Astrocyte (in vitro differentiated cells and primary cell): ENCODE data around the gene HEG1. TPM values are rescaled to one million over a fixed set of nuclear protein-coding genes. Genes with fewer than 3 reads are reported as not detected.

ENCODE experiments used
- DNase-seq: peaks from one replicate; pipeline ENCODE4 v3.0.0-alpha.2; 2010; ENCODE audit warnings: low read depth
- FAIRE-seq: peaks from 2 replicates; lab custom pipeline; 2011; peaks lifted over from hg19 to GRCh38; lab: Jason Lieb, UNC
- H2AFZ ChIP-seq: 2 replicates; pipeline ENCODE4 v1.6.0; 2012; ENCODE audit warnings: low read depth, low read length, inconsistent platforms
- H3K27ac ChIP-seq: 2 replicates; pipeline ENCODE4 v1.5.1; 2011; ENCODE audit warnings: low read depth, low read length, inconsistent platforms
- H3K27me3 ChIP-seq: 2 replicates; pipeline ENCODE4 v1.6.0; 2011; ENCODE audit warnings: low read length, inconsistent platforms; ENCODE audit not compliant: insufficient read depth
- H3K36me3 ChIP-seq: 2 replicates; pipeline ENCODE4 v1.5.1; 2011; ENCODE audit warnings: low read length, inconsistent platforms; ENCODE audit not compliant: insufficient read depth
- H3K4me1 ChIP-seq: 2 replicates; pipeline ENCODE4 v1.5.1; 2011; ENCODE audit warnings: low read length, inconsistent platforms; ENCODE audit not compliant: insufficient read depth
- H3K4me2 ChIP-seq: 2 replicates; pipeline ENCODE4 v1.6.0; 2012; ENCODE audit warnings: low read length, inconsistent platforms
- H3K4me3 ChIP-seq: 2 replicates; pipeline ENCODE4 v1.5.1; 2011; ENCODE audit warnings: low read depth, mild to moderate bottlenecking, low read length, inconsistent platforms; ENCODE audit not compliant: insufficient read depth
- H3K79me2 ChIP-seq: 2 replicates; pipeline ENCODE4 v1.6.0; 2012; ENCODE audit warnings: mild to moderate bottlenecking, low read length, inconsistent platforms; ENCODE audit not compliant: insufficient read depth
- H3K9ac ChIP-seq: 2 replicates; pipeline ENCODE4 v1.6.0; 2012; ENCODE audit warnings: mild to moderate bottlenecking, low read length, inconsistent platforms
- H3K9me3 ChIP-seq: 2 replicates; pipeline ENCODE4 v1.5.1; 2012; ENCODE audit warnings: low read depth, mild to moderate bottlenecking, low read length, inconsistent platforms; ENCODE audit not compliant: insufficient read depth
- H4K20me1 ChIP-seq: 2 replicates; pipeline ENCODE4 v1.6.0; 2012; ENCODE audit warnings: low read length, inconsistent platforms; ENCODE audit not compliant: insufficient read depth
- H3K27ac Mint-ChIP-seq: one replicate; pipeline ENCODE4 v1.8.0; 2021; ENCODE audit warnings: mild to moderate bottlenecking, mixed read lengths; ENCODE audit not compliant: unreplicated experiment
- H3K27me3 Mint-ChIP-seq: one replicate; pipeline ENCODE4 v1.8.0; 2021; ENCODE audit warnings: low read depth, mixed read lengths; ENCODE audit not compliant: unreplicated experiment
- H3K36me3 Mint-ChIP-seq: one replicate; pipeline ENCODE4 v1.8.0; 2021; ENCODE audit warnings: low read depth, mixed read lengths; ENCODE audit not compliant: unreplicated experiment
- H3K4me1 Mint-ChIP-seq: one replicate; pipeline ENCODE4 v1.8.0; 2021; ENCODE audit warnings: low read depth, mixed read lengths; ENCODE audit not compliant: unreplicated experiment
- H3K4me3 Mint-ChIP-seq: one replicate; pipeline ENCODE4 v1.8.0; 2021; ENCODE audit warnings: mild to moderate bottlenecking, moderate library complexity, mixed read lengths; ENCODE audit not compliant: unreplicated experiment
- H3K9me3 Mint-ChIP-seq: one replicate; pipeline ENCODE4 v1.8.0; 2021; ENCODE audit warnings: mild to moderate bottlenecking, mixed read lengths; ENCODE audit not compliant: unreplicated experiment
- EZH2 ChIP-seq: IDR thresholded peaks from 2 replicates; pipeline ENCODE4 v1.6.1; 2012; ENCODE audit warnings: mild to moderate bottlenecking, low read length, inconsistent platforms; ENCODE audit not compliant: insufficient read depth
- total RNA-seq: library from RNA; stranded (reverse); gene quantifications from 2 replicates; pipeline ENCODE4 v1.2.1, GENCODE V29; 2021
- TF ChIP-seq, protein P1 (sequence below): IDR thresholded peaks from 2 replicates; pipeline ENCODE4 v1.5.1; 2011; ENCODE audit warnings: low read depth, mild to moderate bottlenecking, inconsistent platforms, low read length, moderate library complexity; ENCODE audit not compliant: insufficient read depth

The HEG1 gene
- total RNA-seq, 1 donor from 2014 or later, result 65.7 TPM

DNA sequence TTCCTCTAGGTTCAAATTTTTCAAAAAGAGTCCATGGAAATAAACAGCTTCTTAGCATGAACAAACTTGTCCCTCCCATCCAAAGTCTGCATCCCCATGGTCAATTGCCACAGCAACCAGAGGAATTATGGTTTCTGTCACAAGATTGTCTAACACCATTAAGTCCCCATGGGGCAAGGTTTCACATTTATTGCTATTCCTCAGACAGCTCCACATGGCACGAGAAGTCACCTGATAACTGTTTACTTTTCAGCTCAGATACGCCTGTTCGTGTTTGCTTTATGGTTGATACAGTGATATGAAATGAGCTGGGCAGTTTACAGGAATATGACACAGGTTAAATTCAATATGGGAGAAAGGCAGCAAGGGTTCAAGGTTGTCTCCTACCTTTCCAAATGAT lies 83.3 kb downstream of the HEG1 start:
- TF ChIP-seq, protein P1, sequence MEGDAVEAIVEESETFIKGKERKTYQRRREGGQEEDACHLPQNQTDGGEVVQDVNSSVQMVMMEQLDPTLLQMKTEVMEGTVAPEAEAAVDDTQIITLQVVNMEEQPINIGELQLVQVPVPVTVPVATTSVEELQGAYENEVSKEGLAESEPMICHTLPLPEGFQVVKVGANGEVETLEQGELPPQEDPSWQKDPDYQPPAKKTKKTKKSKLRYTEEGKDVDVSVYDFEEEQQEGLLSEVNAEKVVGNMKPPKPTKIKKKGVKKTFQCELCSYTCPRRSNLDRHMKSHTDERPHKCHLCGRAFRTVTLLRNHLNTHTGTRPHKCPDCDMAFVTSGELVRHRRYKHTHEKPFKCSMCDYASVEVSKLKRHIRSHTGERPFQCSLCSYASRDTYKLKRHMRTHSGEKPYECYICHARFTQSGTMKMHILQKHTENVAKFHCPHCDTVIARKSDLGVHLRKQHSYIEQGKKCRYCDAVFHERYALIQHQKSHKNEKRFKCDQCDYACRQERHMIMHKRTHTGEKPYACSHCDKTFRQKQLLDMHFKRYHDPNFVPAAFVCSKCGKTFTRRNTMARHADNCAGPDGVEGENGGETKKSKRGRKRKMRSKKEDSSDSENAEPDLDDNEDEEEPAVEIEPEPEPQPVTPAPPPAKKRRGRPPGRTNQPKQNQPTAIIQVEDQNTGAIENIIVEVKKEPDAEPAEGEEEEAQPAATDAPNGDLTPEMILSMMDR, result no peak
- TF ChIP-seq EZH2, result no peak
- Mint-ChIP-seq H3K36me3 (peaks cover 40% of the 10 kb centered on the region), H3K4me3 (no peak overlapping the region), H3K9me3 (no peaks in the 10 kb centered on the region), H3K27ac (no peak overlapping the region), H3K4me1 (no peaks in the 10 kb centered on the region), H3K27me3 (no peaks in the 10 kb centered on the region)
- H3K27me3 ChIP-seq, result no peaks in the 10 kb centered on the region
- no peak for DNase-seq
- H4K20me1 ChIP-seq, result no peaks in the 10 kb centered on the region
- H3K36me3 ChIP-seq, result peaks cover 48% of the 10 kb centered on the region
- no peaks in the 10 kb centered on the region for H3K4me1 ChIP-seq
- no peaks in the 10 kb centered on the region for H3K79me2 ChIP-seq
- no peaks in the 10 kb centered on the region for H3K9me3 ChIP-seq
- no peak overlapping the region for H3K9ac ChIP-seq
- no peak overlapping the region for H3K27ac ChIP-seq
- no peak overlapping the region for H3K4me3 ChIP-seq
- H3K4me2 ChIP-seq, result no peak overlapping the region
- no peak for FAIRE-seq
- H2AFZ ChIP-seq, result no peak overlapping the region

DNA sequence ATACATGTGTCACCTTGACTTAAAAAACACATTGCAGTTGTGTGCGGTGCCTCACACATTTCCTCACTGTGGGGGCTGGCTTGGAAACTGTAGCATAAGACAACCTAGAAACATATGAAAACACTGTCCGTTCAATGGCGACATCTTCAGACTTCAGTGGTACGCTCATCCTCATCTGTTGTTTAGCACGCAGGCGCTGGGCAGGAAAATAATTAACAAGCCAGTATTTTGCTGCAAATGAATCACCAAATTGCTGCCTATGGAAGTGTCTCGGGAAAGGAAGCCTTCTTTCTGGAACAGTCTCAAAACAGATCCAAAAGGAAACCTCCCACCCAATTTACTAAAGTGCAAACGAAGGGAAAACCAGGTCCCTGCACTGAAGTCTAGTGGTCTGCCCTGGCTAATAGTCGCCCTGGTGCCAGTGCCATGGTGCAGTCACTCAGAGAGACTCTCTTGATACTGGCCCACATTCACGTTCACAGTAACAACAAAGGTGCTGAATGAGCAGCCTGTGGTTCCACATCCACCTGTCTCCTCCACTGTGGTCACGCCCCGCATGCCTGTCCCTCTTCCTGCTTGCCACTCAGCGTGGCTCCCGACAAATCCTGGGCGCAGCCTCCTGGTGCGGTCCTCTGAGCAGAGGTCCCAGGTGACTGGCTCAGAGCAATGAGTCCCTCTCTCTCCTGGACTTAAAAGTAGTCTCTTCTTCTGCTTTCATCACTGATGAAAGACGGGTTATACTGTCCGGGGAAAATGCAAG lies 85.7 kb downstream of the HEG1 start:
- Mint-ChIP-seq H3K9me3 (no peaks in the 10 kb centered on the region), H3K27me3 (no peaks in the 10 kb centered on the region), H3K27ac (no peak overlapping the region), H3K36me3 (peaks cover 24% of the 10 kb centered on the region), H3K4me1 (no peaks in the 10 kb centered on the region), H3K4me3 (no peak overlapping the region)
- no peak overlapping the region for H3K9ac ChIP-seq
- TF ChIP-seq EZH2, result no peak
- TF ChIP-seq, protein P1, result no peak
- H3K27me3 ChIP-seq, result no peaks in the 10 kb centered on the region
- H3K4me3 ChIP-seq, result no peak overlapping the region
- peaks cover 40% of the 10 kb centered on the region for H3K36me3 ChIP-seq
- H3K79me2 ChIP-seq, result no peaks in the 10 kb centered on the region
- peaks cover 2% of the 10 kb centered on the region for H4K20me1 ChIP-seq
- H3K4me1 ChIP-seq, result peaks cover 3% of the 10 kb centered on the region
- H3K4me2 ChIP-seq, result no peak overlapping the region
- no peak for DNase-seq
- H3K27ac ChIP-seq, result no peak overlapping the region
- H3K9me3 ChIP-seq, result no peaks in the 10 kb centered on the region
- no peak for FAIRE-seq
- no peak overlapping the region for H2AFZ ChIP-seq

DNA sequence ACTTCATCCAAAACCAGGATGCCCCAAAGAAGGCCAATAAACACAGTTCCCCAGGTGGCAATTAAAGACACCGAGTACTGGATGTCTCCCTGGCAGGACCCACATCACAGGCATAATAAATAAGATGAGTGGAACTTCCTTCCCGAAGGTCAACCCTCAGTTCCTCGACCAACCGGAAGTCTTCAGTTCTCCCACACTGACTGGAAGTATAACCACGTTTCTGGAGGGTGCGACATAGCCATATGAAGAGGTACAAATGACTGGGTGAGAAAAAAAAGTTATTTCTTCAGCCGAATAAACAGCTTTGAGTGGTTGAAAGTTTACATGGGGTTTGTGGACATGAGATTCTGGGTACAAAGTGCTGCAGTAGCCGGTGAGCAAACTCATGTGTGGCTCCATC lies 86.6 kb downstream of the HEG1 start:
- Histone ChIP-seq H3K4me2 (no peak overlapping the region), H3K27me3 (no peaks in the 10 kb centered on the region), H4K20me1 (peaks cover 3% of the 10 kb centered on the region), H2AFZ (no peak overlapping the region), H3K27ac (no peak overlapping the region), H3K4me1 (peaks cover 12% of the 10 kb centered on the region), H3K79me2 (no peaks in the 10 kb centered on the region), H3K9me3 (no peaks in the 10 kb centered on the region), H3K4me3 (no peak overlapping the region), H3K36me3 (peaks cover 37% of the 10 kb centered on the region), H3K9ac (no peak overlapping the region)
- no peak for DNase-seq
- Mint-ChIP-seq H3K9me3 (no peaks in the 10 kb centered on the region), H3K4me3 (no peak overlapping the region), H3K27me3 (no peaks in the 10 kb centered on the region), H3K4me1 (peaks cover 5% of the 10 kb centered on the region), H3K27ac (no peak overlapping the region), H3K36me3 (peaks cover 23% of the 10 kb centered on the region)
- FAIRE-seq, result no peak
- TF ChIP-seq, protein P1, result no peak
- TF ChIP-seq EZH2, result no peak
